ENCODE results near the gene TCTN1. TPM values are rescaled to one million over a fixed set of nuclear protein-coding genes. Genes with fewer than 3 reads are reported as not detected.

The TCTN1 gene
- total and polyA plus RNA-seq, 2 of the 8 experiments (the other 6 are each of a cell fraction or from before 2014, with no cell fraction given), result 14.7 to 16.4 TPM

- Histone ChIP-seq H3K56ac (replicated peaks; ENCODE audit: insufficient read length, low read depth, low read length) (no peak overlapping the region), H3K79me1 (ENCODE audit: low read depth, low read length) (no peaks in the 10 kb centered on the region), H3K4me3 (ENCODE audit: extremely low read depth in 1 of 4, insufficient read depth in 2 of 4, low read depth in 3 of 4, low read length in 4 of 4) (no peak overlapping the region), H3K36me3 (ENCODE audit: control insufficient read depth in 2 of 4, insufficient read depth in 4 of 4, low read length in 3 of 4) (no peaks in the 10 kb centered on the region), H3K79me2 (ENCODE audit: control insufficient read depth in 1 of 2, insufficient read depth in 2 of 2, low read length in 2 of 2) (no peaks in the 10 kb centered on the region), H3K9me3 (ENCODE audit: insufficient read depth in 2 of 2, low read depth in 1 of 2, low read length in 1 of 2) (no peaks in the 10 kb centered on the region), H4K8ac (ENCODE audit: extremely low read depth, insufficient read depth, low read length) (no peak overlapping the region), H3K14ac (ENCODE audit: insufficient read length) (no peak overlapping the region), H3K4ac (replicated peaks; ENCODE audit: insufficient read length, low read depth, low read length) (no peak overlapping the region), H3K4me1 (replicated peaks in 1 of 4; ENCODE audit: control insufficient read depth in 3 of 4, insufficient read depth in 4 of 4, low read length in 3 of 4) (no peaks in the 10 kb centered on the region), H4K5ac (ENCODE audit: insufficient read length, low read depth, low read length) (no peak overlapping the region), H3K27me3 (replicated peaks in 1 of 4; ENCODE audit: control insufficient read depth in 3 of 4, extremely low read depth in 1 of 4, insufficient read depth in 3 of 4, low read length in 3 of 4) (no peaks in the 10 kb centered on the region), H3K9ac (replicated peaks in 1 of 4; ENCODE audit: extremely low read depth in 1 of 4, low read depth in 3 of 4, low read length in 3 of 4) (no peak overlapping the region), H3K27ac (ENCODE audit: low read depth, low read length) (no peak overlapping the region), H2BK12ac (ENCODE audit: low read depth, low read length) (no peak overlapping the region), H2AK5ac (ENCODE audit: low read depth, low read length) (no peak overlapping the region), H3K23me2 (ENCODE audit: low read depth, low read length) (no peaks in the 10 kb centered on the region; the same call in 1 of the 2 replicates), H2BK120ac (replicated peaks; ENCODE audit: low read depth, low read length) (no peak overlapping the region), H4K91ac (replicated peaks; ENCODE audit: insufficient read length, low read length) (no peak overlapping the region), H2BK15ac (ENCODE audit: low read length) (no peak overlapping the region), H3K23ac (ENCODE audit: insufficient read length) (no peak overlapping the region), H2AFZ (ENCODE audit: low read length) (no peak overlapping the region), H2BK5ac (ENCODE audit: low read depth, low read length) (no peak overlapping the region), H3K4me2 (ENCODE audit: insufficient read depth in 1 of 2, low read depth in 2 of 2, low read length in 2 of 2) (no peak overlapping the region), H2BK20ac (ENCODE audit: low read length) (no peak overlapping the region), H4K20me1 (replicated peaks in 1 of 2; ENCODE audit: control insufficient read depth in 1 of 2, insufficient read depth in 2 of 2, low read length in 2 of 2) (no peaks in the 10 kb centered on the region), H3K18ac (ENCODE audit: extremely low read depth, low read length) (no peak overlapping the region)
- TF ChIP-seq FOSL1 (IDR thresholded peaks at IDR 0.05; ENCODE audit: insufficient read depth, low read depth, low read length) (no peak), SIRT6 (IDR thresholded peaks at IDR 0.05; ENCODE audit: low read length) (no peak), TAF7 (optimal IDR thresholded peaks at IDR 0.05; ENCODE audit: borderline replicate concordance, low read depth, low read length) (no peak), SIN3A (conservative IDR thresholded peaks at IDR 0.05 in 1 of 2, IDR thresholded peaks at IDR 0.05 in 1 of 2; ENCODE audit: low read depth in 1 of 2, low read length in 2 of 2) (no peak), SP2 (IDR thresholded peaks at IDR 0.05; ENCODE audit: low read length) (no peak), ZNF274 (IDR thresholded peaks at IDR 0.05; ENCODE audit: borderline replicate concordance, extremely low read depth, low read length) (no peak), KDM4A (IDR thresholded peaks at IDR 0.05; ENCODE audit: low read depth, low read length, severe bottlenecking) (no peak), POLR2A (IDR thresholded peaks at IDR 0.05; ENCODE audit: control extremely low read depth in 1 of 2, low read depth in 2 of 2, low read length in 2 of 2) (no peak), USF2 (IDR thresholded peaks at IDR 0.05; ENCODE audit: low read length) (no peak)
- TF ChIP-seq, protein P1, sequence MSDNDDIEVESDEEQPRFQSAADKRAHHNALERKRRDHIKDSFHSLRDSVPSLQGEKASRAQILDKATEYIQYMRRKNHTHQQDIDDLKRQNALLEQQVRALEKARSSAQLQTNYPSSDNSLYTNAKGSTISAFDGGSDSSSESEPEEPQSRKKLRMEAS (IDR thresholded peaks at IDR 0.05), result no peak
- no peak for FAIRE-seq
- DNase-seq (ENCODE audit: low read depth in 1 of 2, low spot score in 2 of 2), result no peak
- ChIA-PET POLR2A (ENCODE audit: partially characterized antibody) (interaction anchor here (3.8 kb wide), 1 partner anchor 130 kb away, joined by 17 read pairs; the partner anchor contains the start of genes FAM216A and GPN3), CTCF (ENCODE audit: partially characterized antibody) (interaction anchor here (0.6 to 14.6 kb wide), 9 partner anchors 8 to 227 kb away, joined by 3 to 190 read pairs (median 18); partner anchors contain the start of genes ARPC3 and FAM216A)
- 87% methylated on average over 4 of the region's 4 CpGs; no CpG with 5 or more reads in 1 of the 2 experiments for WGBS, 2 experiments (ENCODE audit: extremely low coverage in 1 of 2, insufficient coverage in 1 of 2, insufficient read length in 1 of 2, insufficient replicate concordance in 2 of 2, low coverage in 1 of 2, low lambda C conversion rate in 2 of 2, missing lambda C conversion rate in 1 of 2)
Measured at GRCh38 chr12:110599334-110599733, 14.6 kb upstream of the TCTN1 start.

Data from H1 (cell line).